Large intestine (tissue), 3 donors: ENCODE measurements around the gene THSD4. TPM values are rescaled to one million over a fixed set of nuclear protein-coding genes. Genes with fewer than 3 reads are reported as not detected.

Source experiments
- DNase-seq, 2 donors: peaks; one replicate each; pipeline versions ENCODE4 v3.0.0 to v3.0.0-alpha.2; 2013
- H3K27ac ChIP-seq: one replicate; pipeline ENCODE4 v1.5.1; 2013; ENCODE audit warnings: low read length
- H3K27me3 ChIP-seq: 2 replicates; pipeline ENCODE4 v1.6.1; 2013; ENCODE audit warnings: low read length; ENCODE audit not compliant: control insufficient read depth, insufficient read depth
- H3K36me3 ChIP-seq: 2 replicates; pipeline ENCODE4 v1.6.1; 2013; ENCODE audit warnings: low read length; ENCODE audit not compliant: control insufficient read depth, insufficient read depth
- H3K4me1 ChIP-seq: one replicate; pipeline ENCODE4 v1.6.1; 2013; ENCODE audit warnings: low read length; ENCODE audit not compliant: control insufficient read depth, insufficient read depth
- H3K4me3 ChIP-seq: one replicate; pipeline ENCODE4 v1.5.1; 2013; ENCODE audit warnings: low read length
- H3K9me3 ChIP-seq: one replicate; pipeline ENCODE4 v1.6.1; 2013; ENCODE audit warnings: mild to moderate bottlenecking, low read depth, low read length, moderate library complexity; ENCODE audit not compliant: control insufficient read depth
- WGBS: methylation state at CpG from one replicate; pipeline ENCODE4 v1.1.5; 2013; ENCODE audit warnings: low lambda C conversion rate; ENCODE audit not compliant: insufficient coverage; 5-methylcytosine and 5-hydroxymethylcytosine counted together
- polyA plus RNA-seq: library from polyadenylated mRNA; unstranded; fragments of 120-200 nt; gene quantifications from one replicate; pipeline ENCODE4 v1.2.1, GENCODE V29; 2013

Gene THSD4
- polyA plus RNA-seq, 1 donor = 17.5 TPM

DNA sequence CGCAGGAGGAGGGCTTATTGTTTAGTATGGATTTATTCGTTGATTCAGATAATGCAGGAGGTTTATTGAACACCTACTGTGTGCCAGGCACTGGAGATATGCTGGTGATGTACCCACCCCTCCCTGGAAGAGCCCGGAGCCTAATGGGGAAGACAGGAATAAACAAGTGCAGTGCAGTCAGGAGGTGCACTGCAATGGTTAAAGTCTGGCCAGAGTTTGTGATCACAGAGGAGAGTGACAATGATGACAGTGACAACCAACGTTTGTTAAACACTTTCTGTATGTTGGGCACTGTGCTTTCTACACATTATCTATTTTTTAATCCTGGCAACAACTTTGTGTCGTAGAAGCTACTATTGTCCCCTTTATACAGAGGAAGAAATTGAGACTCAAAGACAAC lies 70.4 kb downstream of the THSD4 start:
- WGBS = 76% methylated on average over 4 of the region's 5 CpGs
- DNase-seq = no peak
- H3K27ac ChIP-seq = no peak overlapping the region
- H3K9me3 ChIP-seq = no peaks in the 10 kb centered on the region
- no peaks in the 10 kb centered on the region for H3K36me3 ChIP-seq
- no peak overlapping the region for H3K4me3 ChIP-seq
- H3K4me1 ChIP-seq = no peaks in the 10 kb centered on the region
- H3K27me3 ChIP-seq = no peaks in the 10 kb centered on the region

DNA sequence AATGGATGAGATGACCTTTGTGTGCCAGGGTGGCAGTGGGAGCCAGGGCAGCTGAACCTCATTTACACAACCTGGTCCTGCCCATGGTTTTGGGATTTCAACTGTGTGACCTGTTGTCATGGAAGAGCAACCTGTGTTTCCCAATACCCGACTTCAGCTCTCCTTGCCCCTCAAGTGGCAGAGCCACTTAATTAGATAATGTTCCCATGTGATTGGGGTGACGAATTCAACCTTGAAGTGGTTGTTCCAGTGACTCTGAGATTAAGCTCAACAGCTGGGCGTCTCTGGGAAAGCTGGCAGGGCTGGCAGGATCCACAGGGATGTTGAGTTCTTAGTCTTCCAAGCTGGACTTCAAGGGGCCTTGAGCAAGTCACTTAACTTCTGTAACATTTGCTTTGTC lies 71.0 kb downstream of the THSD4 start:
- H3K27ac ChIP-seq = no peak overlapping the region
- no peaks in the 10 kb centered on the region for H3K27me3 ChIP-seq
- no peaks in the 10 kb centered on the region for H3K4me1 ChIP-seq
- no peak for DNase-seq
- H3K36me3 ChIP-seq = no peaks in the 10 kb centered on the region
- H3K4me3 ChIP-seq = no peak overlapping the region
- WGBS = no CpG with 5 or more reads among the region's 3 CpGs
- no peaks in the 10 kb centered on the region for H3K9me3 ChIP-seq

DNA sequence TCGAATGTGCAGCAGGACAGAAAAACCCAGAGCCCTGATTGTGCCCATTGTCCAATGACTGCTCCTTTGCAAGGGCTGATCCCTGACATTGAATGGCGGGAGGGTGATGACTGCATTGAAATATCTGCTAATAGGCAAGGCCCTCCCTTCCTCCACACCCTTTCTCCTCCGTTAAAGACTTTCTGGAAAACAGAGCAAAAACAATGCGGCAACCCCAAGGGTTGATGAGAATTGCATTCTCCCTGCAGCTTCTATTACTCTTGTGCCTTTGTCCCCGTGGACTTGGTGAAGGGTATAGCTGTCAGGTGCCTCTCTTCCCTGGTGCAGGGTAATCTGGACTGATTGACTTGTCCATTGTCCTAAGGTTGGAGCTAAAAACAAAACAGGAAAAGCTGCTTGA lies 71.8 kb downstream of the THSD4 start:
- no peak for DNase-seq
- no peak overlapping the region for H3K27ac ChIP-seq
- H3K36me3 ChIP-seq = no peaks in the 10 kb centered on the region
- no peaks in the 10 kb centered on the region for H3K27me3 ChIP-seq
- WGBS = no CpG with 5 or more reads among the region's 5 CpGs
- H3K4me1 ChIP-seq = no peaks in the 10 kb centered on the region
- H3K4me3 ChIP-seq = no peak overlapping the region
- H3K9me3 ChIP-seq = no peaks in the 10 kb centered on the region

DNA sequence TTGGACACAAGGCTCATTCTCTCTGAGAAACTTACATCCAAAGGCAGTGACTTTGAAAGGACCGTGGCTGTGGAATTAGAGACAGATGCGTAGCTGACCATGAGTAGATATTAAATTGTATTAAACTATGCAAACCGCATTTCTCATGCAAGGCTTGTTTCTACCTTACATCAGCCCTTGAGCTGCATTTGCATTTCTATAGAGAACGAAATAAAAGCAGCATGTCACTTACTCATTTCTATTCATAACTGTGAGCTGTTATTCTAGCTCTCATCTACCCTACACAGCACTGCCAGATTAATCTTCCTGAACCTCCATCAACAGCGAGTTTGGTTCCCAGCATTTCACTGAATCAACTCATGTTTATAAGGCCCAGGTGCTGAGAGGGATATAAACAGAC lies 72.3 kb downstream of the THSD4 start:
- no peaks in the 10 kb centered on the region for H3K36me3 ChIP-seq
- no peak for DNase-seq
- H3K9me3 ChIP-seq = no peaks in the 10 kb centered on the region
- H3K4me1 ChIP-seq = no peaks in the 10 kb centered on the region
- no peaks in the 10 kb centered on the region for H3K27me3 ChIP-seq
- H3K27ac ChIP-seq = no peak overlapping the region
- WGBS = 88% methylated on average over 1 of the region's 5 CpGs
- H3K4me3 ChIP-seq = no peak overlapping the region

DNA sequence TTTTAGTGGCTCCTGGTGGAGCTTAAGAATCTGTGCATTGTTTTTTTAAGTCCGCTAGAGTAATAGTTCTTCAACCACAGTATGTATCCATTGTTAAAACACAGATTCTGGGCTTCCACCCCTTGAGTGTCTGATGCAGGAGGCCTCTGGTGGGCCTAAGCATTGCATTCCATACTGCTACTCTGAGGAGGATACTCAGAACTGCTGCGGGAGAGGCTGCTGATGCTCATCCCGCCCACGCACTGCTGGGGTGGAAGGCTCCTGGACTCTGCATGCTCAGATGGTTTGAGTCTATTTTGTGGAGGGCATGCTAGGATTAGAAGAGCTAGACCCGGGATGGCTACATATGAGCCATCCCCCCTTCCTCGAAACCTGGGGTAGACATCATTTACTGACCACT lies 74.4 kb downstream of the THSD4 start:
- H3K36me3 ChIP-seq = no peaks in the 10 kb centered on the region
- DNase-seq = no peak
- no CpG with 5 or more reads among the region's 6 CpGs for WGBS
- H3K4me3 ChIP-seq = no peak overlapping the region
- no peaks in the 10 kb centered on the region for H3K4me1 ChIP-seq
- H3K9me3 ChIP-seq = no peaks in the 10 kb centered on the region
- no peaks in the 10 kb centered on the region for H3K27me3 ChIP-seq
- no peak overlapping the region for H3K27ac ChIP-seq

DNA sequence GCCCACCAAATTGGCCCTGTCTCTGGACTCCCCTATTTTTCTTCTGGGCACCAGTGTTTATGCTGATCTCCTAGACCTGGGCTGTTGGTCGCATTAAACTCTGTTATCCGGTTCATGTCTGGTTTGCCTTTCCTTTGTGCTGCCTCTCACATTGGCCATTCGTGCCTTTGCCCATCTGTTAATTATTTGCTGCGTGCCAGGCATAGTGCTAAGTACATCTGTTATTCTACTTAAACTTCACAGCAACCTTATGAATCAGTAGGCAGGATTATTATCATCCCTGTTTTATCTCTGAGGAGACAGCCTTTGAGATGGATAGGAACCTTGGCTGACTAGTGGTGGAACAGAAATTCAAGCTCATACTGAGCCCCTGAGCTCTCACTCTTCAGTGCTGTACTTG lies 76.0 kb downstream of the THSD4 start:
- DNase-seq = no peak
- 62% methylated on average over 4 of the region's 4 CpGs for whole genome bisulfite sequencing
- no peak overlapping the region for H3K27ac ChIP-seq
- H3K36me3 ChIP-seq = no peaks in the 10 kb centered on the region
- H3K4me1 ChIP-seq = no peaks in the 10 kb centered on the region
- H3K27me3 ChIP-seq = no peaks in the 10 kb centered on the region
- no peaks in the 10 kb centered on the region for H3K9me3 ChIP-seq
- no peak overlapping the region for H3K4me3 ChIP-seq

DNA sequence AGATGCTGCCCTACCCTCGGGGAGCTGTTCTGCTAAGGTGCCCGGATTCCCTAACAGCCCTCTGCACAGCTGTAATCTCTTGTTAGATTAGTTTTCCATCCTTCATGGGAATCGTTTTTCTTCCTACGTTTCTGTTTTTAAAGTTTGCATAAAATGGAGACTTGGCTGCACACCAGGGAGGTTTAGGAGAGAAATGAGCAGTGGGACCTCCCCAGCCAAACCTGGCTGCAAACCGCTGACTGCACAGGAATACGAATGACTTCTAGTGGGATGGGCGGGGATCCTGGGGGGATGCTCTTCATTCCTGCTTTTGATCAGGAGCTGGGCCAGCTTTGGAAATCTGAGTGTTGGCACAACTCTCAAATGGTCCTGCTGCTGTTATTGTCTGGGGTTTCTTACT lies 77.5 kb downstream of the THSD4 start:
- Histone ChIP-seq H3K27me3 (no peaks in the 10 kb centered on the region), H3K4me3 (no peak overlapping the region), H3K9me3 (no peaks in the 10 kb centered on the region), H3K4me1 (no peaks in the 10 kb centered on the region), H3K27ac (no peak overlapping the region), H3K36me3 (no peaks in the 10 kb centered on the region)
- no peak for DNase-seq
- 88% methylated on average over 2 of the region's 7 CpGs for WGBS

DNA sequence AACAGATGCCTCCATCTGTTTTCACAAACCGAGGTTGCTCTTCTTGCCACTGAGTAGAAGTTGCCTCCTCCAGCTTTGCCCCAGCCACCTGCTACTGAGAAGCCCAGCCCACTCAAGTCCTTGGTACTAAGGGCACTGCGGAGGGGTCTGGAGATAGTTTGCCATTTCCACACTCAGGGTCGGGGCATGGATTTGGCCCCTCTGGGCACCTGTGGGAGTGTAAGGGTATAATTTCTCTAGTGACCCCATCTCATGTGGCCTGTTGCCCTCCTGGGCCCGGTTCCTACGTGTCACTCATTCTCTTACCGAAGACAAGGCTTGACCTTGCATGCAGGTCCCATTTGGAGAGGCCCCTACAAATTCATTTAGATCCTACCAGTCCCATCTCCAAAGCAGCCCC lies 79.0 kb downstream of the THSD4 start:
- Histone ChIP-seq H3K9me3 (peaks cover under 1% of the 10 kb centered on the region), H3K27ac (no peak overlapping the region), H3K4me1 (no peaks in the 10 kb centered on the region), H3K27me3 (no peaks in the 10 kb centered on the region), H3K4me3 (no peak overlapping the region), H3K36me3 (no peaks in the 10 kb centered on the region)
- whole genome bisulfite sequencing = no CpG with 5 or more reads among the region's 6 CpGs
- DNase-seq = no peak

DNA sequence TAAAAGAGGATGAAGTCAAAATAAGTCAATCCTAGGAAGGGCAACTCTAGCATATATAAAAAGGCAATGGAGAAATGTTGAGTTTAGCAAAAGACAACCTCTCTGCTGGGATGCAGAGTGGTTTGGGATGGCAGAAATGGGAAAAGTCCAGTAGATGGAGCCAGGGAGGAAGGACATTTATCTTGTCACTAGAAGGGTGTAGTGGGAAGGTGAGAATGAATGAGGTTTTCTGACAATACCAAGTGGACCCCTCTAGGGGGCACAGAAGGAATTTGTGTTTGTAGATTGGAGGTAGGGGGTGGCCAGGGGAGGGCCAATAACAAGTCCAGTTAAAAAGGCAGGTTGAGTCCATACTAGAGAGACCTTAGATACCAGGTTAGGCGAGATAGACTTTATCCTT lies 80.0 kb downstream of the THSD4 start:
- no peaks in the 10 kb centered on the region for H3K4me1 ChIP-seq
- H3K27me3 ChIP-seq = no peaks in the 10 kb centered on the region
- WGBS = no CpG with 5 or more reads among the region's 1 CpG
- H3K9me3 ChIP-seq = peaks cover 5% of the 10 kb centered on the region
- no peak for DNase-seq
- no peak overlapping the region for H3K4me3 ChIP-seq
- H3K36me3 ChIP-seq = no peaks in the 10 kb centered on the region
- H3K27ac ChIP-seq = no peak overlapping the region

DNA sequence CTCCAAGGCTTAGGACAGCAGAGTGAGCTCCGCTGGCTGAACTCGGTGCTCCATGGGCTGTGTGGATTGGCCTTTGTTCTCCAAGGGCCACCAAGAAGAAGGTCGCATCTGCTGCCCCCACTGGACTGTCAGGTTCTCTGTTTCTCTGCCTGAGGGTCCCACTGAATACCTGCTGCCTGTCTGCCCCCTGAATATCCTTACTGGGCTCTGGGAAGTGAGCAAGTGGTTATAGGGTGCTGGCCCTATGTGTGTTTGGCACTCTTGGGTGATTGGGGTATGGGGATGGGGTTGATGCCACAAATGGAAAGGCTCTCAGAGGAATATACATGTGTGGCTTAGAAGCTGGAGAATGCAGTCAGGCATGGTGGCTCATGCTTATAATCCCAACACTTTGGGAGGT lies 82.3 kb downstream of the THSD4 start:
- Histone ChIP-seq H3K27me3 (no peaks in the 10 kb centered on the region), H3K4me3 (no peak overlapping the region), H3K4me1 (peaks cover 6% of the 10 kb centered on the region), H3K36me3 (no peaks in the 10 kb centered on the region), H3K9me3 (peaks cover 5% of the 10 kb centered on the region), H3K27ac (no peak overlapping the region)
- WGBS = no CpG with 5 or more reads among the region's 3 CpGs
- no peak for DNase-seq

DNA sequence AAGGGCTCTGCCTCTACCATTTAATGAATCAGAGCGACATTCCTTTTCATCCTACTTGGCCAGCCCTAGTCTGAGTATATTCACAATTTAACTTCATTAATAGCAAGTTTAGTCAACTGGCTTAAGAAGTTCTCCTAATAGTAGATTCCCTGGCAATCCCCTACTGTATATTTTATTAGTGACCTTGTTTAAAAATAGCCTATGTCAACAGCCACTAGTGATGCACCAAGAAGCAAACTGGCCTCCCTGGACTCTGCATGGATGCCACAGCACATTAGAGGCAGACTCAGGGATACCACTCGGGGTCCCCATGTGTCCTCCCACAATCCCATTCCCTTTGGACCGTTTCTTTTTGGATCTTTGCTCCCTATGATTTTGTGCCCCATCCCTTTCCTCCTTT lies 83.6 kb downstream of the THSD4 start:
- peaks cover 5% of the 10 kb centered on the region for H3K9me3 ChIP-seq
- 63% methylated on average over 3 of the region's 3 CpGs for WGBS
- no peak overlapping the region for H3K4me3 ChIP-seq

More for the DNA sequence above, 83.6 kb downstream of the THSD4 start:
- Histone ChIP-seq H3K27ac (no peak overlapping the region), H3K27me3 (no peaks in the 10 kb centered on the region), H3K4me1 (peaks cover 6% of the 10 kb centered on the region), H3K36me3 (no peaks in the 10 kb centered on the region)
- DNase-seq = no peak
